UCSD-AML1 (cell line): ENCODE measurements around the gene ATP7A.
"Not testable (repeated sequence)": the region's sequence is repeated elsewhere in the genome, so short reads cannot be mapped to it uniquely, and the experiment has no call there.

Experiments
- DNase-seq: peaks from one replicate; lab custom pipeline; 2025; ENCODE audit not compliant: unreplicated experiment; lab: John Stamatoyannopoulos, UW

The ATP7A gene

DNA sequence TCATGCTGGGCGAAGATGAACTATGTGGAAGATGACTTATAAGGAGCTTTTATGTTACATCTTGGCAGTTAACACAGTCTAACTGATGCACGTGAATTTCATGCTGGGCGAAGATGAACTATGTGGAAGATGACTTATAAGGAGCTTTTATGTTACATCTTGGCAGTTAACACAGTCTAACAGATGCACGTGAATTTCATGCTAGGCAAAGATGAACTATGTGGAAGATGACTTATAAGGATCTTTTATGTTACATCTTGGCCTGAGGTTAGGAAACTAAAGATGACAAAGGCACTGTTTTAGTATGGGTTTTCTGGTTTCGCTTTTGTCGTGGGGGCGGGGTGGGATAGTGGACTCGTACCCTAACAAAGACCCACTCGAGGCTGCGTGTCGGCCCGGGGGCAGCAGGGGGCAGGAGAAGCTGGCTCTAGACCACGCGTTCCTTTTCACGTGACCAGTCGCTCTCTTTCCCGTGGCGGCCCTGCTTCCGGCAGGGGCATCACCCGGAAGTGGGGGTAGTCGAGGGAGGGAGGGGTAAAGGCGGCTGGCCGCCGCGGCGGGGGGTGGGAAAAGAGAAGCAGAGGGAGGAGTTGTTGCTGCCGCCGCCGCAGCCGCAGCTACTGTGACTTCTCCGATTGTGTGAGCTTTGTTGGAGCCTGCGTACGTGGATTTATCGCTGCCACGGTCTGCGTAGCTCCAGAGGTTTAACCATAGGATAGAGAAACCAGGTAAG lies at the start of gene ATP7A:
Gene ATP7A (plus strand): TSS at position 586 of the 733 bp plus-strand sequence. CDS start 60,949 bp downstream, outside the sequence.
- DNase-seq, result peak; percentile 90

GRCh38 chrX:77875372-77875771 lies 35.1 kb upstream of the ATP7A start:
- DNase-seq, result no peak

DNA sequence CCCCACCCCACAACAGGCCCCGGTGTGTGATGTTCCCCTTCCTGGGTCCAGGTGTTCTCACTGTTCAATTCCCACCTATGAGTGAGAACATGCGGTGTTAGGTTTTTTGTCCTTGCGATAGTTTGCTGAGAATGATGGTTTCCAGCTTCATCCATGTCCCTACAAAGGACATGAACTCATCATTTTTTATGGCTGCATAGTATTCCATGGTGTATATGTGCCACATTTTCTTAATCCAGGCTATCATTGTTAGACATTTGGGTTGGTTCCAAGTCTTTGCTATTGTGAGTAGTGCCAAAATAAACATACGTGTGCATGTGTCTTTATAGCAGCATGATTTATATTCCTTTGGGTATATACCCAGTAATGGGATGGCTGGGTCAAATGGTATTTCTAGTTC lies 29.1 kb upstream of the ATP7A start:
- DNase-seq, result not testable (repeated sequence)

DNA sequence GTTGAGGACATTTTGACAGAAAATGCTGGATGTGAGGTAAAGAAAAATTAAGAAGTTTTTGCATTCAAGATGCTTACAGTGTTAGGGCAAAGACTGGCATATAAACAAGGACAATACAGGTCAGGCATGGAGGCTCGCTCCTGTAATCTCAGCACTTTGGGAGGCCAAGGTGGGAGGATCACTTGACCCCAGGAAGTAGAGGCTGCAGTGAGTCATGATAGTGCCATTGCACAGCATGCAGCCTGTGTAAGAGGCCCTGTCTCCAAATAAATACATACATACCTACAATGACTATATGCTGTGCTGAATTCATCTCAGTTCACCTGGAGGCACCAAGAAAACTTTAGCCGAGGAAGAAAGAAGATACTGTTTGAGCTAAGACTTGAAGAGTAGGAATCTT lies 17.6 kb upstream of the ATP7A start:
- no peak for DNase-seq

DNA sequence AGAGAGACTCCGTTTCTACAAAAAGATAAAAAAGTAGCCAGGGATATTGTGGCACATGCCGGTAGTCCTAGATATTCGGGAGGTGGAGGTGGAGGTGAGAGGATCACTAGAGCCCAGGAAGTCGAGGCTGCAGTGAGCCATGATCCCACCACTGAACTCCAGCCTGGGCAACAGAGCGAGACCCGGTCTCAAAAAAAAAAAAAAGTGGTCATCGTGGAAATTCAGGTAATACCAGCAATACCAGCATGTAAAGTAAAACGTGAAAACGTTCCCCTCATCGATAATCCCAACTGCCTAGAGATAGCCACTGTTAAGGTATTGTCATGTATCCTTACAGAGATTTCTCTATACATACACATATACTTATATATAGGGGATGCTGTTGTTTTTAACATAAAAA lies 16.8 kb upstream of the ATP7A start:
- DNase-seq, result no peak

DNA sequence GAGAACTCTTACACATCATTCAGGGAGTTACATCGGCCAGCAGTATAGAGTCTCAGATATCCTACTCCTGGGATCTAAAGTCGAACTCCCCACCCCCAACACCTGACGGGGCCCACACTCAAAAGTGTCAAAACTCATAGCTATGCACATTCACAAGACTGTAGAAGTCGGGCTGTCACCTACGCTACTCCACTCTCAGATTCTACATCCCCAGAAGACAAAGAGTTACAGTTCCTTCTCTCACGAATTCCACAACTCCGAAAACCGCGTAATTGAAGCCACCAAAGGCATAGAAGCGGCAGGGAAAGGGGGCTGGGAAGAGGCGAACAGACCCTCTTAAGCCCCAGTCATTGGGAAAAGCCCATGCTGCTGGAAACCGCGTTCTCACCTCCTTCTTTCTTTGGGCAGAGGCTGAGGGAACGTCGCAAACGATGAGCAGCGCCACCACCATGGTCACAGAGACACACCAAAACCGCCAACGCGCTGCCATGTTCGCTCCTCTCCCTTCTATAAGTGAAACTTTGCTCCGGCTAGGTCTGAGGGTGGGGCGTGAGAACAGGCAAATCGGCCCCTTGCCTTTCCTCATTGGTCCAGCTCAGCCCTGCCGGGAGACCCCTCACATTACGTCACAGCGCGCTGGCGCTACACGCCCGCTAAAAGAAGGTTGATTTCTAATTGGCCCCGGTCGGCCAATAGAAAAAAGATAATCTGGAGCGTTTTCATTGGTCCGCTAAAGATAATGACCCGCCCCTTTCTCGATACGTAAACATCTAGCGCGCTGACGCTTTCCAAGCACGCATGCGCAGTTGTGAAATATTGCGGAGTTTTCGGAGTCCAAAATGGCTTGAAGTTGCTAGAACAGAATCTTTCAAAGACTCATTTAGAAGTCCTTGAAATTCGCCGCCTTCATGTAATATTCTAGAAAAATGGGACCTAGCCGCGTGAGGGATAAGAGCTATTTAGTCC lies 15.3 kb upstream of the ATP7A start, which contains the start of gene MAGT1:
Gene MAGT1 (minus strand): TSS at position 515 of the 966 bp plus-strand sequence. CDS start 25 bp downstream, at position 490.
- peak; percentile 89 for DNase-seq

DNA sequence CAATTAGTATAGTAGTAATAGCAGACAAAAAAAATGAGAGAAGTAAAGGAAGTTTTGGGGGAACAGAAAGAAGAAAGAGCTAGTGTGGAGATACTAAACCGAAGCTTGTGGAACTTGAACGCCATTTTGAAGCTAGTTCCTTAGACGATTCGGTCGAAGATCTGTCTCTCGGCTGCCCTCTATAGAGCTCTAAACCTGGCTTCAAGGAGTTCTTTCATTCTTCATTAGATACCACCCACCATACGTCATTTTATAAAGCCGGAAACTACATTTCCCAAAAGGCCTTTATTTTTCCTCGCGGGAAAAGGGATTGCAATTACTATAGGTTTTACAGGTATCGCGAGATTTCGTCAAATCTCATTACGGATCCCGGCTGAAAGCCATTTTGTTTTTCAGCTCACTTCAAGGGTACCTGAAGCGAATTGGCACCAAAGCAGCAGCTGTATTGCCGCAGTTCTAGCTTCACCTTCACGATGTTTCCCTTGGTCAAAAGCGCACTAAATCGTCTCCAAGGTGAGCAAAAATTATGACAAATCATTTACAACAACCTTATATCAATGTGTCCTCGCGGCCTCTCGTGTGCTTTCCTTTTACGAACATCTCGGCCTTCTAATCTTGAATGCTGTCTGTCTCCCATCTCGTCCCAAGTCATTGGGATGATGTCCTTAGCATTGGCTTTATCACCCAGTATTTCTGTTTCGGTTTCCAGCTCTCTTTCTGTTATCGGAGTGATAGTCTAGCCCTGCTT lies 11.2 kb upstream of the ATP7A start, which contains the start of gene COX7B:
Gene COX7B (plus strand): TSS at position 388 of the 748 bp plus-strand sequence. CDS start 86 bp downstream, at position 474.
- peak; percentile 36 for DNase-seq

DNA sequence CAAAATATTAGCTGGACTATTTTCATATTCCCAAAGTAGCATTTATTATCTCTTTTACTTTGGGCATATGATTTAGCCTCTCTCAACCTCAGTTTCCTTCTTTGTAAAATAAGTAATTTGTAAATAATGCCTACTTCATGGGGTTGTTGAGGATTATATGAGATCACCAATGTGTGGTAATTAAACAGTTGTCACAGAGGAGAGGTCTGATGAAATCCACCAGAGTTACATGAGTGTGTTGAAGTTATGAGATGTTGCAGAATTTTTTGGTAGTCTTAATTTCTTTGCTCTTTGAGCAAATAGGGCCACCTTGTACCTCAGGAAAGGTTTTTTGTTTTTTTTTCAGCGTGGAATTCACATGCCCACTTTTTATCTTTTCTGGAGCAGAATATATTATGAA lies 9.8 kb upstream of the ATP7A start:
- no peak for DNase-seq

- DNase-seq, result no peak
These were observed 9.0 kb upstream of the ATP7A start for GRCh38 chrX:77901506-77901905.

GRCh38 chrX:77917294-77917933 lies 6.9 kb downstream of the ATP7A start:
- no peak for DNase-seq

DNA sequence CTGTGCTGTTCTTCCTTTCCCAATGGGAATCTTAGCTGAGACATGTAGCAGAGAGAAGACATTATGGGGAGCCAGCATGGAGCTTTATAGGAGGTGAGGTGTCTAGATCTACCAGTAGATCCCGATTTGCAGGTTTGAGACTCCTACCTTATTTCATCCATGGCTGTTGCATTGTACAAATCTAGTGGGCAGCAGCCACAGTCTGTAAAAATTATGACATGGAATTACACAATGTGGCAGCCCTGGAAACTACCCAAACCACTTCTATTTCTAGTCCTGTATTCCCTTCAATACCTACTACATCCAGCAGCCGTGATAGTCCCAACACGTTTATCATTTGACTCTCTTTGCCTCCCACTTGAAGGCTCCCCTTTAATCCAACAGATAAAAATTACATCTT lies 8.1 kb downstream of the ATP7A start:
- DNase-seq, result no peak

- not testable (repeated sequence) for DNase-seq
These were observed 8.9 kb downstream of the ATP7A start for GRCh38 chrX:77919370-77919769.

DNA sequence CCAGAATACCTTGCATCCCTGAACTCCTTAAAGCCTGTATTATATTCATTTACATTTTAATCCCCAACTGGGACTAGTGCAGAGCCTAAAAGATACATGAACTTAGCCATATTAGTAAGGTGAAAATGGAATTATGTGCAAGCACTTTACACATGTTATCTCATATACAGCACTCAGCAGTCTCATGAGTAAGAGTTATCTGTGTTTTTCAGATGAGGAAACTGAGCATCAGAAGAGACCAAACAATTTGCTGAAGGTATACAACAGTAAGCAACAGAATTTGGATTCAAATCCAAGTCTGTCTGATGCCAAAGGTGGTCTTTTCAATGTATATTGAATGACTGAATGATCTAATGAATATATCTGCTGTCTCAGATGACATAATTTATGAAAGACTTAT lies 12.3 kb downstream of the ATP7A start:
- DNase-seq, result no peak

DNA sequence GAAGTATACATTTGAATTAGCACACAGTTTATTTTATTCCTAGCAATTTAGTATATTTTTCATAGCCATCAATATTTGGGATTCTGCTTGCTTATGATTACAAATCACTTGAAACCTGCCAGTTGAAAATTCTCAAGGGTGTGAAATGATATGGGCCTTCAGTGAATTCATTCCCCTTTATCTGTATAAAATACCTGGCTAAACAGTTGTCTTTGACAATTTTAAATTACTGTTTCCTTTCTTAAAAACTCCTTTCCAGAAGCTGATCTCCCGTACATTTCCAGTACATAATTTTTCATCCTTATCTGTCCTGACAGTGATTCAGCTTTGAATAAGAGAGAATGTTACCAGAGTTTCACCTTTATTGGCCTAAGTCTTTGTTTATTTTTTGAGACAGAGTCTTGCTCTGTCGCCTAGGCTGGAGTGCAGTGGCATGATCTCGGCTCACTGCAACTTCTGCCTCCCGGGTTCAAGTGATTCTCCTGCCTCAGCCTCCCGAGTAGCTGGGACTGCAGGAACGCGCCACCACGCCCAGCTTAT lies 13.9 kb downstream of the ATP7A start:
- DNase-seq, result no peak

DNA sequence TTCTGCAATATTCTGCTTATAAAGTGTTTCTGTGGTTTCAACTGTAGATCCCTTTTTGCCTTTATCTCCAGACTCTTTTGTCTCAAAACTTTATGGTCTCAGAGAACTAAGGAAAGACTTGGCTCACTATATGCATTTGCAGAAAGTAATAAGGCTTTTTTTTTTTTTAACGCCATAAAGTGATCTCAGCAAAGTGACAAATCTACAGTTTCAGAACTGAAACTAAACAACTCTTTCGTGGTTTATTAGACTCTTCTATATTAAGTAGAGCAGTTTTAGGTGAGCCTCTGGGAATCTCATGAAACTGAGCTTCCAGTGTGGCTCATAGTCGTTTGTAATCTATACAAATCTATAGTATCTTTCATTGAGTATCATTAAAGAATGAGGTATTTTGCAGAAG lies 15.3 kb downstream of the ATP7A start:
- no peak for DNase-seq

DNA sequence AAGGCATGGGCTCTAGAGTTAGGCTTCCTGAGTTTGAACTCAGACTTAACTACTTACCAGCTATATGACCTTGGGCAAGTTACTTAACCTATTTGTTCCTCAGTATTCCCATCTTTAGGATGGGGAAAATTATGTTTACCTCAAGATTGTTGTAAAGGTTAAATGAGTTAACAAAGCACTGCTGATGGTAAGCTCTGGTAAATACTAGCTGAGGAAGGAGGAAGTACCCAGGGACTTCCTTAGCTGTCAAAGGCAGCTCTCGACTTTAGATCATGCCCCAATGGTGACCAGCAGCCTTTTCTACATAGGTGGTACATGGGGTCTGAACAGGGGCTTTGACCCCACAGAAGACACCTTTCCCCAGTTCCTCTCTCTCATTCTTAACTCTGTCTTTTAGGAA lies 20.1 kb downstream of the ATP7A start:
- DNase-seq, result no peak

DNA sequence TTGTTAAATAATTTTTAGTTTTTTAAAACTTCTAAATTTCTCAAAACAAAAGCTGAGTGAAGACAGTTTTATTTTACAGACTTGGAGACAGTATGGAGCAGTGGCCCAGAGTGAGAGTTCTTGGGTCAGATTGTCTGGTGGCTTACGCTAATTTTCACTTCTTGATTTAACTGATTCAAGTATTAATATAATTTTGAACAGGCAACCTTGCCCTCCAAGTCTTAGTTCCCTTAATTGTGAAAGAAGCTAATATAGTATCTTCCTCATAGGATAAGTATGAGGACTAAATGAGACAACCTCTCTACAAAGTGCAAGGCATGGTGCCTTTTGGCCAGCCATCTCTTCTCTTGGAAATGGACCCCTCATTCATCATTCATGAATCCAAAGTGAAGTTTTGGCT lies 25.4 kb downstream of the ATP7A start:
- DNase-seq, result no peak

DNA sequence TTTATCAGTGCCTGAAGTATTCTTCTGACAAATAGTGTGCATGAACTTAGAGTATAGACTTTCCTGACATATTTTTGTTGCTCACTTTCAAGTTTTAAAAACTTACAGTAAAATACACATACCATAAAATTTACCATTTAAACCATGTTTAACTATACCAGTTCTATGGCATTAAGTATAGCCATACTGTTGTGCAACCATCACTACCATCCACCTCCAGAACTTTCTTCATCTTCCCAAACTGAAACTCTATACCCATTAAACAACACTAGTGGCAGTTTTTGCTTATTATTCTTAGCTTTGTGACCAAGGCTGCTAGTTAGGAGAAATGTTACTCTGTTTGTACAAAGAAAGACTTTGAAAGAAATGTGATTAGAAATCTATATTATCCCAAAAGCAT lies 25.8 kb downstream of the ATP7A start:
- no peak for DNase-seq

DNA sequence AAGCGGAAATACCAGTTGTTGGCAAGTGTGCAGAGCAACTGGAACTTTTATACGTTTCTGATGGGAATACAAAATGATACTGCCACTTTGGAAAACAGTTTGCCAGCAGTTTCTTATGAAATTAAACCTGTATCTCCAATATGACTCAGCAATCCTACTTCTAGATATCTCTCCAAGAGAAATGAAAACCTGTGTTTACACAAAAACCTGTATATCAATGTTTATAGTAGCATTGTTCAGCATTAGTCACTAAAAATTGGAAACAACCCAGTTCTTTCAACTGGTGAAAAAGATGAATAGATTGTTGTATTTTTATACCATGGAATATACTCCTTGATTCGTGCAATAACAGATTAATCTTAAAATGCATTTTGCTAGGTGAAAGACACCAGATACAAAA lies 26.8 kb downstream of the ATP7A start:
- no peak for DNase-seq

GRCh38 chrX:77938083-77938680 lies 27.7 kb downstream of the ATP7A start:
- no peak for DNase-seq
